RKO (cell line): Measurements from ENCODE around the gene VEPH1.

Experiments used
- DNase-seq: peaks from one replicate; pipeline ENCODE4 v3.0.0-alpha.2; 2016; ENCODE audit warnings: low spot score

Gene VEPH1

DNA sequence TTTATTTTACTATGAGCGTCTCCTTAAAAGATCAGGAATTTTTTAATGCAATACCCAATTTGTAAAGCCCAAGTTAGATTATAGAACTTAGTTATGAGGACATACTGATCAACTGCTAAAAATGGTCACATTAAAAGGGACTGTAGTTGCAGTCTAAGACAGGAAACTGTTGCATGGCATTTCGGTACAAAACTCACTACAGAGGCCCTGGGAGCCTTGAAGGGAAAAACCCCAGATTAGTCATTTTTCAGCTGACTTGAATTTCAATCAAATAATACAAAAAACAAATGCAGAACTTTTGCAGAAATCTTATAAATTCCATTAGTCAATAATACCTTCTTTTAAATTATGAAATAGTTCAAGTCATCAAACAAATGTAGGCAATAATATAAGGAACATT is 73.5 kb downstream of the VEPH1 start:
- DNase-seq, result no peak

DNA sequence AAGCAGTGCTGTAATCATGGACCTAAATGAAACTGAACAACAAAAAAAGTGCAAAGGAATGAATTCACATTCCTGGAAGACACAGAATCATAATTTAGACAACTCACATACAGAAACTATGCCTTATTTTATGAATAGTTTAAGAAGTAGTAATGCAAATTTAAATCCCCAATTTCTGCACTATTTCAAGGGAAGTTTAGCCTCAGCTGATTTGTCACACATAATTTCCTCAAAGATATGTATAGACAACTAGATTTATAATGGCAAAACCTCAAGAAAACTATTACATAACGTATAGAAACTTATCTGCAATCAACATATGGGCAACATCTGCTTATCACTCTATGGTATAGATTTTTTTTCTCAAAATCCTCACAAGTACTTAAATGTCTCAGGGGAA is 74.4 kb downstream of the VEPH1 start:
- DNase-seq, result no peak

DNA sequence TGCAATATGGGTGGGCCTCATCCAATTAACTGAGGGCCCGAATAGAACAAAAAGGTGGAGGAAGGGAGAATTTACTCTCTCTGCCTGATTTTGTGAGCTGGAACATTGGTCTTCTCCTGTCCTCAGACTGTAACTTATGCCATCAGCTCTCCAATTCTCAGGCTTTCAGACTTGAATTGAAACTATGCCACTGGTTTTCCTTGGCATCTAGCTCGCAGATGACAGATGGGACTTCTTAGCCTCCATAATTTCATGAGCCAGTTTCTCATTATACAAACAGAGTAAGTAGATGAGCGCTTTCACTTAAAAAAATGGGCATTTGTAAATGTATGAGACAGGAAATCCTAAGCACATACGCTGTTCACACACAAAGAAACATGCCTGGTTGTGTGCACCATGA is 75.3 kb downstream of the VEPH1 start:
- no peak for DNase-seq

DNA sequence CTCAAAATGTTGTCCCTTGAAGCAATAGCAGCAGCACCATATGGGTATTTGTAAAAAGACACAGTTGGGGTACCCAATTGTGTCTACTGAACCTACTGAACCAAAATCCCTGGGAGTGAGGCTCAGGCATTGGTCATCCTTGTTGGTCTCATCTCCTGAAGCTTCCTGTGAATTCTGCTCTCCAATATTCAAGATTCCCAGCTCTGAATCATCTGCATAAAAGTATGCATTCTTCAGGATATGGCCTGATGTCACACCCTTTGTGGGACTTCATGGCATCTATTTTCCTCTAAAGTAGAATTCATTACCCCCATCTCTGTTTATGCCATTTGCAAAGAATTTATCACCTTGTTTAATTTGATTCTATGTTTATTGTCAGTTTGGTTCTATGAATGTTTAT is 79.9 kb downstream of the VEPH1 start:
- no peak for DNase-seq

DNA sequence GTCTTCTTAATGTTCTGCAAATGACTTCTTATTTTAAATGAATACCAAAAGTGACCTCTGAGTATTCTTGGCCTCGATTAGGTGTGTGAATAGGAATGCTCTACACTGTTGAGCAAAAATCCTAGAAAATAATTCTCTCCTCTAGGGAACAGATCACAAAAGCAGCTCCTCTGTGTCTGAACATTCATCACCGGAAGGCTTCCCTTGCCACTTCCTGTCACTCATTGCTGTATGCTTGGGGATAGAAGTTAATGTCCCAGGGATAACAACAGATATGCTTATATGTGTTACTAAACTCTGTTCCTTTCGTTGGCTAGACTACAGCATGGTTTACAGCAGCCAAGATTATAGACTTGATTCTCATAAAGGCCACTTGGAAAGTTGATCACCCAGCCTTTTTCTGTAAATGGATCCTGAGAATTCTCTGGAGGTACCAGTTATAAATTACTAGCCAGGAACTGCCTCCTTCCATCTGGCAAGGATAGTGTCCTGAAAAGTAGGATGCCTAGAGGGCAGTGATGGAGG is 82.5 kb downstream of the VEPH1 start:
- DNase-seq, result no peak

DNA sequence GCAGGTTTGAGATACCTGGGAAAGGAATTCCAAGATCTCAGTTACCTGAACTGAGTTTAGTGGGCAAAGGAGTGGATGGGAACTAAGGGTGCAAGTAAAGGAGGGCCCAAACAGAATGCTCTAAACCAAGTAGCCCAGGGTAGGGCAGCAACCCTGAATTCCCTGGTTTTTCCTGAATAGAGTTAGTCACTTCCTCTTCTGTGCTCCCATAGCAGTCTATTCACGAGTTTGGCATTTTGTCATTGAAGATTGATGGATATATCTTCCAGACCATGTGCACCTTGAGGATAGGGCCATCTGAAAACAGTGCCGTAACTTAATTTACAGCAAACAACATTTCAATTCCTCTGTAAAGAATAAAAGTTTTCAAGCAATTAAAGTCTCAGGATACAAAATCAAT is 85.1 kb downstream of the VEPH1 start:
- peak; percentile 7 for DNase-seq

DNA sequence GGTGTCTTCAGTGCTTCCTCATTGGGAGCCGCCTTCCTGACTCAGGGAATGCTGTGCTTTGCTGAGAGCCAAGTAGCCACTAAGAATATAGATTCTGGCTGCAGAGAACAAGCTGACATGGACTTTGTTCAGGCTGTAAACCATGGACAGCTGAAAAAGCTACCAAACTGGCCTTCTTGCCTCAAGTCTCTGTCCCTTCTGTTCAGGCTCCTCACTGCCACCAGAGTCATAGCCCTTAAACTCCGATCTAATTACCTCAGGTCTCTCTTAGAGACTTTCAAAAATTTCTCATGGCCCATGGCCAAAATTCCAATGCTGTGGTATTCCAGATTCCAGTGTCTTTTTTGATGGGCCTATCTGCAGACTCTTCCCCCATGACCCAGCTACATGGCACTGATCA is 86.0 kb downstream of the VEPH1 start:
- DNase-seq, result no peak

DNA sequence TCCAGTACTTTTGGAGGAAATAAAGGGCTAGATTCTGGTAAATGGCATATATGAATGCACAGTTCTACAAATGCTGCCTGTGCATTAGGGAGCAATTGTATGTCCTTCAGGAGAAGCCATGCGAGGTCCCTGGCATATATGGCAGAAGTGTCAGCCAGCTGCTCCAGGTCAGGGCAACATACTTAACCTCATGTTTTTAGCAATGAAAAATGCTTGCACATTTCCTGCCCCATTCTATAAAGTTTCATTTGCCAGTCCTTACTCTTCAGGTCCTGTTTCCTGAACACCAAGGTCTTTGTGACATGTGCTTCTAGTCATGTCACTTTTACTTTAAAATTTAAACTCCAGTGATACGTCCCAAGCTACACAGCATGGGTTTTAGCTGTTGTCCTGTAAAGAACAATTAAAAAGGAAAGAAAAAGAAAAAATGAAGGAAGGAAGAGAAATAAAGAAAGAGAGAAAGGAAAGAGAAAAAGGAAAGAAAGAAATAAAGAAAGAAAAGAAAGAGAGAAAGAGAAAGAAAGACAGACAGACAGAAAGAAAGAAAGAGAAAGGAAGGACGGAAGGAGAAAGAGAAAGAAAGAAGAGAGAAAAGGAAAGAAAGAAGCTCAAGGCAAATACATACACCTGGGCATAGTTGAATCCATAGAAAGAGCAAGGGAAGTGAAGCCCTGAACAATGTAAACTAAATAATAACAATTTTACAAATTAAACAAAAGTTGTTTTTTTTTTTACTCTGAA is 86.7 kb downstream of the VEPH1 start:
- no peak for DNase-seq

DNA sequence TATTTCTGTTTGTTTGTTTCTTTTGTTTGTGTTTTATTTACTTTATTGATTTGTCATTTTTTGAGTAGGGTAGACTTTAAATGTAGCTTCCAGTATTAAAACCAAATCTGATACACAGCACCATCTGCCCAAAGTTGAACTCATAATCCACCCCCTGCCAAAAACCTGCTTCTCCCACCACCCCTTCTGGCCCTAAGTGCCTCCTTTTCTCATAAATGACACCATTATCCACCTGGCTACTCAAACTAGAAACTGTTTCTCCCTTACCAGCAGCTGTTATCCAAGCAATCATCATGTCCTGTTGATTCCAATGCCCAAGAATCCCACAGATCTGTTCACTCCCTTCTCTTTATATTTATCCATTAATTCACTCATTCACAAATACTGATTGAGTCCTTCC is 88.4 kb downstream of the VEPH1 start:
- DNase-seq, result no peak

DNA sequence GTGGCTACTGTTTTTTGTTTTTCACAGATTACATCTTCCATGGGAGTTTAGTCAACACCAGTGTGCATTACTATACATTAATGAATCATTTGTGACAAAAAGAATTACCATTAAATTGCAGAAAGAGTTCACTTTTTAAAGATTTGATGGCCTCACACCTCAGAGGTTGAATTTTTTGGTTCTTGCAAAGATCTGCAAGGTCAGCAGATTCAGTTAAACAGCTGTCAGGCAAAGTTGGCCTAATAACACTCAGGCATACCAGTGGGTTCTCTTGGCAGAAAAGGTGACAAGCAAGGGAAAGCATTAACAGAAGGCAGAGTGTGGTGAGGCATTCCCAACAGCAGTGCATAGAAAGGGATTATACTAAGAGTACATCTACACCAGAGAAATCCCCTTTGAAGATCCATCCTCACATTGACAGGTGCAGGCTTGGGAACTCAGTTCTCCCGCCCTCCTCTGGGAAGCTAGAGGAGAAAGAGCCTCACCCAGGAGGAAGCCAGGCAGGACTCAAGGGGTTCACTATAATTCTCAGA is 90.8 kb downstream of the VEPH1 start:
- DNase-seq, result no peak

DNA sequence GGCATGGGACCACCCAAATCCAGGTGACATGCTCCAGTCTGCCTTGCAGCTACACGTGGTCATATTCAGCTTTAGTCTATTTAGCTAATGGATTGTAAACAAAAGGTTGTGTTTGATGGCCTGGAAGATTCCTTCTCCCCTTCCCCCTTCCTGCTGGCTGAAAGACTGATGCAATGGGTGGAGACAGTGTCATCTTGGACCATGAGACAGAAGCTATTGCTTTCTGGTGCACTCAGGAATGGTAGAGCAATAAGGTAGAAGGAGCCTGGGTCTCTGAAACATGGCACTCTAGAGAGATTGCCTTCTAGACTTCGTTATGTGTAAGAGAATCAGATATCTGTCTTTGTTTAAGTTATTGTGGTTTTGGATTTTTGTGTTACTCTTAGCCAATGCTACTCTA is 92.3 kb downstream of the VEPH1 start:
- DNase-seq, result no peak

DNA sequence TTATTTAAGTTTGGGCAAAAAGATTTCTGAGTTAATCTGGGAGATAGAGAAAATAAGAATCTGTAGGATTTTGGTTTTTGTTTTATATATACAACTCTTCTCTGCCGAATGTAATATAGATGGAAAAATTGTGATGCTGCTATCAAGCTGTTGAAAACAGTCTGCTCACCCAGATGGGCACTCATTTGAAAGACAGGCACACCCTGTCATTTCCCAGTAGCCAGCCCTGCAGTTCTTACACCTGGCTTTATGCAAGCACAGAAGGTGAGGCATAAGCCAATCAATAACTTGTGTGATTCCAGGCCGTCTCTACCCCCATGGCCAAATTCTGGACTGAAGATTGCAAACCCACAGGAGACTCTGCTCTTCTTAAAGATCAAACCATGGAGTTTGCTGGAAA is 93.7 kb downstream of the VEPH1 start:
- no peak for DNase-seq

DNA sequence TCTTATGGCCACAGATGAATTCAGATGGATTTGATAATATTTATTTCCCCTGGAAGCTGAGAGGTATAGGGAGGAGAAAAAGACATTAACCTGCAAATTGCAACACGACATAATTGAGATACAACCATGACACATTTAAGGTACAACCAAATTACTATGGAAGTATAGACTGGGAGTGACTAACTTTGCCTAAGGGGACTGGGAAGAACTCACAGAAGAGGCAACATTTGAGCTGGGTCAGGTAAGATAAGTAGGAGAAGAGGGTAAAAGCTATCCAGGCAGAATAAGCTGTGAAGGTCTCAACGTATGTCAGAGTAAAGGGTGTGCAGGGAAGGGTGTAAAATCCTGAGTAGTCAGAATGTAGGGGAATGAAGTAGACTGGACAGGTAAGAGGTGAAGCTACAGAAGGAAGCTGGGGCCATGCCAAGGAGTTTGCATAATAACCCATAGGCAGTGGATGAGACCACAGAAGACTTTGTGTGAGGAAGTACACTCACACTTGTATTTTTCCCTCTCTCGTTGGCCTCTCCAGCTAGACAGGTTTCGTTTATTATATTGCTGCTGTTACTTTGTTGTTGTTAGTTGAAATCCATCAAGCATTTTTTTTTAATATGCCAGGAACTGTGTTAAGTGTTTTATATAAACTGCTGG is 94.6 kb downstream of the VEPH1 start:
- no peak for DNase-seq

DNA sequence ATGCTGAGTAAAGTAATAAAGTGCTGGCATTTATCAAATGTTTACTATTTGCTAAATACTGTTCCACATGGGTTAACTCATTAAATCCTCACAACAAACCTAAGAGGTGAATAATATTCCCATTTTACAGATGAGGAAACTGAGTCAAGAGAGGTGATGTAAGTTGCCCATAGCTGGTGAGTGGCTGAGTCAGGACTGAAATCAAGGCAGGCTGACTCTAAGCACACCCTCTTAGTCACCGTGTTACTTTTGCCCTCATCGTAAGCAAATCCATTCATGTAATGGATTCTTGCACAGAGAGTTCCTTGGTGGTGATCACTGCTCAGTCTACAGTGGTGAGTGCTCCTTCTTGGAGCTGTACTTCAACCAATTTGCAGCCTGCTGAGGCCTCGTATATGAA is 95.4 kb downstream of the VEPH1 start:
- peak; percentile 37 for DNase-seq

DNA sequence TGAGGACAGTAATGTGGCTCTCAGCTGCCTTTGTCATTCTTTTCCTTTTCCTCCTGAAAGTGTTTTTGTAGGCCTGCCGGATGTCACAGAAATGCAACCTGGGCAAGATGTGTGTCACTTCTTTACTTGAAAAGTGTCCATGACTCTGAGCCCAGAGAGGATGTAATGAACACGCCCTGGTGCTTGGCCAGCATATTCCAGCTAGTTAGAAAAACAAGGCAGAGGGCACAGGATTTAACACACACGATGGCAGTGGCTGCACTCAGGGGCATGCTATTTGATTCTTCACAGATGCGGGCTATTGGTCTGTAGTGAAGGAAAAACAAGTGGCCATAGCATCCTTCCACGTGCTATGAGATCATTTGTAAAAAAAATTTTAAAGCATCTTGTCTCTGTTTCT is 96.8 kb downstream of the VEPH1 start:
- DNase-seq, result no peak

DNA sequence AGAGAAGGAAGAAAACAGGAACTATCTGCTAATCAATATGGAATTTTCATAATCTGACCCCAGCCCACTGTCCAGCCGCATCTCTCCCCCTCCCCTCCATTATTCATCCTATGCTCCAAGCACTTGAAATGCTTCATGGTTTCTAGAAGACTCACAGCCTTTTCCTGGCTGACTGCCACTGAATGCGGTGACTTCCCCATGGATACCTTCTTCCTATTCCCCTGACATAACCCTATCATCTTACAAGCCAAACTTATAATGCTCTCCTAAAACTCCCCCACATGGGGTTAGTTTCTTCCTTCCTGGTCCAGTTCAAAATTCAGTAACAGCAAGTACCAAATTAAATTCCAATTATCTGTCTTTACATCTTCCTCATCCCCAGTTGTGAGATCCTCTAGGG is 97.8 kb downstream of the VEPH1 start:
- DNase-seq, result no peak

DNA sequence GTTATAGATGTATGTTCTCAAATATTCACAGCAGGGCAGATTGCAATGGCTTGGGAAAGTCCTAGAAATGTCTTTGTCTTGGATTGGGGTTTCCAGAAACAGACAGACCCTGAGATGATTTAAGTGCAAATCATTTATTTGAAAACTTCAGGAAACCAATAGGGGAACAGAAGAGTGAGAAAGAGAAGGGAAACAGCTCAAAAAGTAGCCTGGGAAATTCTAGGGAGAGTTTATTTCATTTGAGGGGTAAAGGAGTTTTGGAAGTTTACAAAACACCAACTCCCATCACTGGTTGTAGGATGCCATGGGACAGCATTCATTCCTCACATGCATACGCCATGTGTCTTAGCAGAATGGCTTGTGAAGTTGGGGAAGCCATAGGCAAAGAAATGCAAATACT is 98.8 kb downstream of the VEPH1 start:
- DNase-seq, result no peak

DNA sequence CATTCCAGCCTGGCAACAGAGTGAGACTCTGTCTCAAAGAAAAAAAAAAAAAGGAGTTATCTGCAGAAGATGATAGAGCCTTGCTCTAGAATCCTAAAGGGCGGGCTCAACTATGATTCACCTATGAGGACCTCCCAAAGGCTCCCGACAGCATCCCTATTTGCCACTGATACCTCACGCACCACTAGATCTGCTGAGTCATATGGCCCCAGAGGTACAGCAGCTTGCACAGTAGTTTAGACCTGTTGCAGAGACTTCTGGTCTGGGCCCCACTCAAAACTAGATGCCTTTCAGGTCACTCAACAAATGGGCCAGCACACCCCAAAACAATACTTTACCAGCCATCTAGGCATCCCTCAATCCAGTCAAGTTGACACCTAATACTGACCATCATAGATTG is 104.6 kb downstream of the VEPH1 start:
- DNase-seq, result no peak

DNA sequence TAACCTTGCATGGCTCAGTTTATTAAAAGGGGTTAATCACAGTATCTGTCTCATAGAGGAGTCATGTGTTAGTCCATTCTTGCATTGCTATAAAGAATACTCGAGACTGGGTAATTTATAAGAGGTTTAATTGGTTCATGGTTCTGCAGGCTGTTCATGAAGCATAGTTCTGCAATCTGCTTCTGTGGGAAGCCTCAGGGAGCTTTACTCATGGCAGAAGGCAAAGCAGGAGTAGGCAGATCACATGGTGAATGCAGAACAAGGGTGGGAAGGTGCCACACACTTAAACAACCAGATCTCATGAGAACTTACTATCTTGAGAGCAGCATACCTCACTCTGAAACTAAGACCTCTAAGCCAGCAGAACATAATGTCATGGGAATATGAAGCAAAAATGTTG is 108.8 kb downstream of the VEPH1 start:
- DNase-seq, result no peak

DNA sequence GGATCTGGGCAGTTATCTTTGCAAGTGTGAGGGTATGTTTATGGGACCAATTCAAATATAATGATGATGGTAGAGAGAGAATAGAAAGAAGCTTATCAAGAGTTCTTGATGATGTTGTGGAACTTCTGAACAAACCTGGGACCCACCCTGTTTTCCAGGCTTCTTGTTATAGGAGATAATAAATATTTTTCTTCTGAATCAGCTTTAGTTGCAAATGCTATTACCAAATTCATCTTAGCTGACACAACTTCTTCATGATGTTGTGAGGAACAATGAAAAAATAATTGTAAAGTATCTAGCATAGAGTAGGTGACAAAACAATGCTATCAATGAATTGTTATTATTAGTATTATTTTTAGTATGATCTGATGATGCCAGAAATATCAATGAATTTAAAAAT is 110.1 kb downstream of the VEPH1 start:
- DNase-seq, result no peak

DNA sequence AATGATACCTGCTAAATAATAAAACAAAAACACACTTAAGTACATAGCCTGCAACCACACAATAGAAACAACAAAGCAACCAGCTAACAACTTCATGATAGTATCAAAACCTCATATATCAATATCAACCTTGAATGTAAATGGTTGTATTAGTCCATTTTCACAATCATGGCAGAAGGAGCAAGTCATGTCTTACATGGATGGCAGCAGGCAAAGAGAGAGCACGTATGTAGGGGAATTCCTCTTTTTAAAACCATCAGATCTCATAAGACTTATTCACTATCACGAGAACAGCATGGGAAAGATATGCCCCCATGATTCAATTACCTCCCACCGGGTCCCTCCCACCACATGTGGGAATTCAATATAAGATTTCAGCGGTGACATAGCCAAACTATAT is 111.1 kb downstream of the VEPH1 start:
- DNase-seq, result no peak

DNA sequence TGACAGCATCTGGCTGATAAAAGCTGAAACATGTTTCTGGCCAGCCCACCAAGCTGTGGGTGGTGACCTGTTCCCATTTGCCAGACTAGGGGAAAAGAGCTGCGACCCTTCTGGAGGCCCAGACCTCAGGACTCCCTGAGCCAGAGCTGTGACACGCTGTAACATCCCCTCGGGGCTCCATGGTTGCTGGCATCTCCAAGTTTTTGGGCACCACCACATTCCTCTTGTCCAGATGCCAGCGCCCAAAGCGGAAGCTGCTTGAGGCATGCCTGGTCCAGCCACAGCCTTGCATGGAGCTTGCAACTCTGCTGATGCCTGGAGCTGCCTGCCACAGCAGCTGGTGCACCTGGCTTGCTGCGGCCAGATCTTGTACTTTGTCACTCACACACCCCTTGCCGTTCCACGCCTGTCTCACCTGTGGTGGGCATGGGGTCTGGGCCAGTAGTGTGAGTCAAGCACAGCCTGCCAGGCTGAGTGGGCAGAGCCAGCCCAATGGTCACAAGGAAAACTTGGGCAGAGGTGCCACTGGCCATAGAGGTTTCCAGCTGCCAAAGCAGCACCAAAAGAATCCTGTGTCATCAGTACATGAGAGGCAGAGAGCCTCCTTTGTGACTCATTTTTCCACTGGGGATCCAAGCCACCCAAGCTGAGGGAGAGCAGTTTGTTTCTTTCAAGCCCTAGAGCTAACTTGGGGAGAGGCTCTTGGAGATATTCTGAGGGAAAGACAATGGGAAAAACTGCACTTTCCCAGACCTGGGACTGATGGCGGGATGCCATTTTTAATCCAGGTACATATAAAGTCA is 112.3 kb downstream of the VEPH1 start:
- no peak for DNase-seq

DNA sequence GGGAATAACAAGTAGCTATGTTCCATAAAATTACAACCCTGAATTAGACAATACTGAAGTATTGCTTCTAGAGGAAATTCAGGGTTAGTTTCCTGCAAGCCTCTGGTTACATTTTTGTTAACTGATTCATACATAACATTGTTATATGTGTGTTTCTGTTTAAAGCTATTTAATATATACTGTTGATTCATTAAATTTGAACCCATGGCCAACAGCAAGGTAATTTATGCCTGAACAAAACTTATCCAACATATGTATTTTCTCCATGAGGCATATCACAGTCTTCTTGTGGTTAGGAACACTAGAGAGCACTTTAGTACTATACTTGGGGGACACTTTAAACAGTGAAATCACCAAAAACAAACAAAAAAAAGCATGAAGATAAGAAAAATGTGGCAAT is 114.2 kb downstream of the VEPH1 start:
- no peak for DNase-seq
